ENCODE measurements around the gene C22orf39.

DNA sequence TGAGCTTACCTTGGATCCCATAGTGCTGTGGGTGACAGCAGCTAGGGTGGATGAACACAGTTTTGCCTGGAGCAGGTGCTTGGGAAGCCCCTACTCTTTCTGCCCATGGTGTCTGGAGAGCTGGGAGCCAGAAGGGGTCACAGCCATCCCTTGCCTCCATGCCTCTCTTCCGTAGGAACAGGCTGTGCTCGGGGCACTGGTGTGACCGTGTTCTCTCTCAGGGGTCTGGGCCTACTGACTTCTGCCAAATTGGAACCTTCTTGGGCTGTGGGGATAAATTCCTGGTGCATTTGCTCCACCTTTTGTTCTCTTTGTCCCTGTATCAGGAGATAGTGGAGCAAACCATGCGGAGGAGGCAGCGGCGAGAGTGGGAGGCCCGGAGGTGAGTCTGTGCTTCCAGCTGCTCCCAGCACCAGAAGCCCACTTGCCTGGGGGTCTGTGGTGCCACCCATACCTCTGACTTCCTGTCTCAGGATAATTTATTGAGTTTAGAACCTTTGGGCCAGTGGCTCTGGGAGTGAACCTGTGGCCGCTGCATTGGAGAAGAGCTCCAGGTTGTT lies 46.6 kb upstream of the C22orf39 start:
- no peak for TF ChIP-seq CTCF (IDR thresholded peaks at IDR 0.05; ENCODE audit: insufficient read depth, low read length, poor library complexity, severe bottlenecking)
- no peak for TF ChIP-seq EZH2phosphoT487 (conservative IDR thresholded peaks at IDR 0.05; ENCODE audit: low read length)
